ENCODE results near the gene CBS.
"Not testable (repeated sequence)": the region's sequence is repeated elsewhere in the genome, so short reads cannot be mapped to it uniquely, and the experiment has no call there.

Gene CBS

GRCh38 chr21:43075170-43076022, at the start of gene CBS:
TSS of gene CBS (minus strand) at chr21:43075835. CDS start at chr21:43072193, 3,642 bp downstream.
- DNase-seq: not testable (repeated sequence)

GRCh38 chr21:43115956-43116355, 40.3 kb upstream of the CBS start:
- DNase-seq: not testable (repeated sequence)

GRCh38 chr21:43114483-43114882, 38.8 kb upstream of the CBS start:
- DNase-seq: not testable (repeated sequence)

DNA sequence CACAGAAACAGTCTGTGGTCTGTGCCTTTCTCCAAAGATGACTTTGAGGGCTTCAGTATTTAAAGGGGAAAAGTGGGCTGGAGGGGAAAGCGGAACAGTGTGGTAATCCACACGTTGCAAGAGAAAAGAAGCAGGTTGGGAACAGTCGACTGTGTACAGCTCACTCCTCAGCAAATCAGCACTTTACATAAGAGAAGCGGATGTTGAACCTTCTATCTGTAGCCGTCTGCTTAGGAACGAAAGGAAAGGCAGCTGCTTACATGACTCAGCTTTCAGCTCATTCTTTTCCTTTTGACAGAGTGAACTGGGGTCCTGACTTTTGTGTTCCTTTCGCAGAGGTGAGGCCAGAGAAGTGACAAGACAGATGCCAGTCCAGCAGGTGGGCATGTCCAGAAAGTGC, 33.4 kb upstream of the CBS start:
- not testable (repeated sequence) for DNase-seq

DNA sequence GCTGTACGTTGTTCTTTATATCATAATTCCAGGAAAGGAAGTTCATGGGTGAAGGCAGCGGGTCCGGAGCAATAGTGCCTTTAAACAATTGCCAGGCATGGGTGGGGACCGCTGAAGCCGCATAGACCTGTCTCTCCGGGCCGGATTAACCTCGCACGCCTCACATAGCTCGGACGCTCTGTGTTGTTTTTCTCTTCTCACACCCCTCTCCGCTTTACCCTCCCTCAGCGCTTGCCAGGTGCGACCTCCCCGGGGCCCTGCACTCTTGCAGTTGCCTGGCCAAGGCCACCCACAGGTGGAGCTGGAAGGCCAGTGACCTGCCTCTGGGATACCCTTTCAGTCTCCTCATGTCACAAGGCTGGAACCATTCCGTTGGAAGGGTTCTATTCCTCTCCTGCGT, 32.5 kb upstream of the CBS start:
- DNase-seq: not testable (repeated sequence)

GRCh38 chr21:43107794-43108137, 32.1 kb upstream of the CBS start:
- not testable (repeated sequence) for DNase-seq

GRCh38 chr21:43106965-43107793, 31.5 kb upstream of the CBS start, which contains the start of gene U2AF1:
TSS of gene U2AF1 (minus strand) at chr21:43107570. CDS start at chr21:43107494, 76 bp downstream.
- not testable (repeated sequence) for DNase-seq

DNA sequence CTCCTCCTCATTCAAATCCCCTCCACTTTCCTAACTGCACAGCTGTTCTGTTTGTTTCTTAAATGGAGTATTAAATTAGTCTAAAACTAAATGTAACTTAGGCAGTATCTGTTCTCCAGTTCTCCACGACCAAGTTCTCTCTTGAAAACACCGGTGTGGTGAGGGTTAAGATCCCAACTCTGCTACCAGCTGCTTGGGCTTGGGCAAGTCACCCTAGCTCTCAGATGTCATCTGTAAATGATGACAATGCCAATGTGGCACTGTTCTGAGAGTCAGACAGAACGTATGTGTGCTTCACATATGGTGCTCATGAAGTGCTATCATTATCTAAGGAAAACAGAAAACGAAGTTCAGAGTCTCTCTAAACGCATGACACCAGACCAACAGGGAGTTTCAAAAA, 29.0 kb upstream of the CBS start:
- not testable (repeated sequence) for DNase-seq

- not testable (repeated sequence) for DNase-seq
Measured at GRCh38 chr21:43102281-43102680, 26.6 kb upstream of the CBS start.

- DNase-seq: not testable (repeated sequence)
Measured at GRCh38 chr21:43101676-43102075, 26.0 kb upstream of the CBS start.

DNA sequence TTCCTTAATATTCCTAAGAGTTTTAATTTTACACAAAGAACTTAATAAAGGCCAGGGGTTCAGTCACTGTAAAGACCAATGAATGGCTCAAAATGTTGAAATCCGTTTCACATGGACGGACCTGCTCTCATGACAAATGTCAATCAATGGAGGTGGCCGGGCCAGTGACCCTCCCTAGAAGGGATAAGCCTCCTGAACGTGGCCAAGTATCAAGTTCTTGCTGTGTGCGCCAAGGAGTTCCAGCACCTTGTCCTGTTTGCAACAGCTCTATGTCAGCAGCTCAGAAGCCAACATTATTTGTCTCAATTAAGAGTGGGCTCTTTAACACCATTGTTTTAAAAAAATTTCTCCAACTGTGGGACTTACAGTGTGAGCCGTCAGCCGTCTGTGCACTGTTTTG, 25.4 kb upstream of the CBS start:
- not testable (repeated sequence) for DNase-seq

- not testable (repeated sequence) for DNase-seq
Measured at GRCh38 chr21:43091979-43092614, 16.5 kb upstream of the CBS start.

- DNase-seq: not testable (repeated sequence)
Measured at GRCh38 chr21:43090947-43091346, 15.3 kb upstream of the CBS start.

- DNase-seq: not testable (repeated sequence)
Measured at GRCh38 chr21:43089463-43089862, 13.8 kb upstream of the CBS start.

GRCh38 chr21:43082587-43083300, 7.1 kb upstream of the CBS start:
- not testable (repeated sequence) for DNase-seq

DNA sequence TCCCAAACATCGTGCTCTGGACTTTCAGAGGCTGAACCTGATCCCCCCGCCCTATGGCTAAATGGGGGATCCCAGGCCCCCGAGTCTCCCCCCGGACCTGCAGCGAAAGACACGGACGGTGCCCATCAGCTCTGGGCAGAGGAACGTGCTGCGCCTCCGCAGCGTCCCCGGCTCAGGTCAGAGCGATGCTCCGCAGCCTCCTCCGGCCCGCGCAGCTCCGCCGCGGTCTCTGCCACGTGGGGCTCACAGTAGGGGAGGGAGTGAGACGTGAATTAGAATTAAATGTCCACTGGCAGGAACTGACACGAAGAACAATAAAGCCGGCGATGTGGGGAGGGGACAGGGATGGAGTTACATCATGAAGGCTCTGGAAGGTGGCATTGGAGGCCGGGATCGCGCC, 1.0 kb upstream of the CBS start:
- not testable (repeated sequence) for DNase-seq

DNA sequence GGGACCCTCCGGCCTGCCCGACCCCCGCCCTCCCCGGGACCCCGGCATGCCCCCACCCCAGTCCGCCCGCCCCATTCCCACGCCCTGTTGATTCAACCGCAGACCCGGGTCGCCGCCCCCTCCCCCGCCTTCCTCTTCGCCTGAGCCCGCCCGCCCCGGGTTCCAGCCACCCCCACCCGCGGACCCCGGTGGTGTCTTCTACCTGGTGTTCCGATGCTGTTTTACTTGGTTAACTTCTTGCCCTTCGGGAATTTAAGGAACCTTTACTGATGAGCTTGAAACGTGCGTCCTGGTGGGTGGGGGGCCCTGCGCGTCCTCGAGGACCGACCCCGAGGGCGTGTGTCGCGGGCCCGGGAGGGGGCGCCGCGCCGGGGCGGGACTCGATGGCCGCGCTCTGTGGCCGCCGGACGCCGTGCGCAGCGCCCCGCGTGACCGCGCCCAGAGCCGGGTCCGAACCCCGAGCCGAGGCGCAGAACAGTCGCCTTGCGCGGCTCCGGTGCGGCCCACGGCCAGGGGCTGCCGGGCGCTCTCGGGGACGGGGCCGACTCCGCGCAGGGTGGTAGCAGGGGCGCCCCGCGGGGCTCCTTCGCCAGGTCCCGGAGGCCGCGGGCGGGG, 495 bp upstream of the CBS start:
- not testable (repeated sequence) for DNase-seq

GRCh38 chr21:43074401-43075169, 1.1 kb downstream of the CBS start:
- not testable (repeated sequence) for DNase-seq

DNA sequence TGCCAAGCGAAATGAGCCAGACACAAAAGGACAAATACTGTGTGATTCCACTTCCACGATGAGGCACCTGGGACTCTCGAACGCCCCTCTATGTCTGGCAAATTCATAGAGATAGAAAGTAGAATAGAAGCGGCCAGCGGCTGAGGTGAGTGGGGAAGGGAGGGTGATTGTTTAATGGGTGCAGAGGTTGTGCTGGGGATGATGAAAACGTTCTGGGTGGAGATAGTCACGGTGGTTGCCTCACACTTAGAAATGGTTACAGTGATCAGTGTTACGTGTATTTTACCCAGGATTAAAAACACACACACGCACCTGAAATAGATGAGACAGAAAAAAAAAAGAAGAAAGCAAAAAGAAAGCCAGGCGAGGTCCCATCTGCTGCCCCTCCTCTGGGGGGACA, 2.9 kb downstream of the CBS start:
- DNase-seq: not testable (repeated sequence)

- not testable (repeated sequence) for DNase-seq
Measured at GRCh38 chr21:43069682-43070081, 6.0 kb downstream of the CBS start.

DNA sequence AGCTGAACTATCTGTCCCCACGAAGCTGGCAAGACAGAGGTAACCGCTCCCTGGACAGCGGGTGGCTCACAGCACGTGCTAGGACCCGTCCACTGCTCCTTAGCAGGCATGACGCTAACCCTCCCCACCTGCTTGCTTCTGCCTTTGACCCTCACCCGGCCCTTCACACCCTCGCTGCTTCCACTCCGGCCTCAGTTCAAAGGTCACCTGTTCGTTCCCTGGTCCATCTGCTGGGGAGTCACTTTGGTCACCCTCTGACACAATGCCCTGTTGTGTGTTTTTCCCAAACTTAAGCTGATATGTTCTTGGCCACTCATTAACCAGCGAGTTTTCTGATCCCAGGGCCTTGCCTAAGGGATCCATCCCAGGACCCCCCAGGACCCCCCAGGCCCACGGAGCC, 7.6 kb downstream of the CBS start:
- DNase-seq: not testable (repeated sequence)

All from fibroblast of skin of right quadriceps (primary cell).